HCT116 (cell line): Measurements from ENCODE around the gene APBB2. TPM values are rescaled to one million over a fixed set of nuclear protein-coding genes. Genes with fewer than 3 reads are reported as not detected.

Experiments used
- ATAC-seq: fragments of 200-7000 bp; cut with Tn5 transposase; 2 replicates; pipeline ENCODE4 v1.9.1; 2020; ENCODE audit warnings: mild to moderate bottlenecking, moderate library complexity
- BruUV-seq: library from RNA; stranded (reverse); fragments of 400-500 nt; replicated peaks from 2 replicates; lab custom pipeline; 2021; lab: Mats Ljungman, UMichigan
- CTCF ChIA-PET: fragments of 300-600 bp; sonication (Branson Sonifier 250); formaldehyde crosslinking; loops from one replicate; lab custom pipeline; 2021; ENCODE audit warnings: antibody characterized with exemption; lab: Charles Lee
- POLR2A ChIA-PET: fragments of 300-600, 350-600 bp; sonication (Branson Sonifier 250); formaldehyde crosslinking; loops from one replicate; lab custom pipeline; 2021; ENCODE audit warnings: antibody characterized with exemption; lab: Charles Lee
- RAD21 ChIA-PET, 2 experiments: fragments of 300-600 bp; sonication (Branson Sonifier 250); formaldehyde crosslinking; loops; one replicate each; lab custom pipeline; 2023; ENCODE audit warnings: low total read pairs in 2 of 2; ENCODE audit not compliant: uncharacterized antibody in 2 of 2, unreplicated experiment in 2 of 2, low non-redundant PET in 1 of 2; lab: Charles Lee
- DNase-seq: peaks from one replicate; pipeline ENCODE4 v3.0.0-alpha.2; 2010; ENCODE audit warnings: low read depth, low spot score
- H2AFZ ChIP-seq: fragments of 200-600 bp; shearing (Covaris generic), sonication (generic); 2 replicates; pipeline ENCODE4 v1.6.1; 2017; ENCODE audit warnings: low read depth, mixed run types, mixed read lengths, antibody characterized with exemption, low read length; ENCODE audit not compliant: poor library complexity, severe bottlenecking
- H3K27ac ChIP-seq: 2 replicates; pipeline ENCODE4 v1.5.1; 2012; ENCODE audit warnings: low read depth, low read length
- H3K27me3 ChIP-seq: fragments of 200-600 bp; sonication (generic); 2 replicates; pipeline ENCODE4 v1.6.1; 2016; ENCODE audit warnings: mixed run types, low read length, mixed read lengths; ENCODE audit not compliant: insufficient read depth
- H3K36me3 ChIP-seq, 2 experiments: fragments of 200-500 bp in 1 of 2; fragments of 200-600 bp in 1 of 2; sonication (Bioruptor generic) in 1 of 2; sonication (generic) in 1 of 2; 2 replicates each; pipeline versions ENCODE4 v1.5.1 to v1.6.1; 2014 to 2016; ENCODE audit warnings: low read length in 2 of 2, inconsistent platforms in 1 of 2, mixed read lengths in 1 of 2, mixed run types in 1 of 2; ENCODE audit not compliant: insufficient read depth in 2 of 2, control insufficient read depth in 1 of 2
- H3K4me1 ChIP-seq, 2 experiments: fragments of 200-600 bp in 1 of 2; sonication (generic) in 1 of 2; 2 replicates each; pipeline versions ENCODE4 v1.5.1 to v1.6.1; 2012 to 2017; ENCODE audit warnings: low read length in 2 of 2, inconsistent platforms in 1 of 2, mild to moderate bottlenecking in 1 of 2, mixed read lengths in 1 of 2, mixed run types in 1 of 2, moderate library complexity in 1 of 2; ENCODE audit not compliant: insufficient read depth in 2 of 2, control insufficient read depth in 1 of 2
- H3K4me2 ChIP-seq: fragments of 200-600 bp; sonication (generic); 2 replicates; pipeline ENCODE4 v1.6.1; 2017; ENCODE audit warnings: mixed run types, low read length, mixed read lengths
- H3K4me3 ChIP-seq, 2 experiments: fragments of 200-600 bp in 1 of 2; sonication (generic) in 1 of 2; replicated peaks in 1 of 2; 2 replicates each; pipeline ENCODE4 v1.5.1; 2011 to 2016; ENCODE audit warnings: low read length in 2 of 2, control low read depth in 1 of 2, low read depth in 1 of 2, mild to moderate bottlenecking in 1 of 2, mixed read lengths in 1 of 2, mixed run types in 1 of 2
- H3K79me2 ChIP-seq: fragments of 200-600 bp; sonication (generic); 2 replicates; pipeline ENCODE4 v1.6.1; 2017; ENCODE audit warnings: mild to moderate bottlenecking, mixed run types, low read length, moderate library complexity, mixed read lengths; ENCODE audit not compliant: insufficient read depth
- H3K9ac ChIP-seq: fragments of 200-600 bp; sonication (generic); 2 replicates; pipeline ENCODE4 v1.6.1; 2016; ENCODE audit warnings: low read length, mixed read lengths
- H3K9me2 ChIP-seq: fragments of 200-600 bp; sonication (generic), shearing (Covaris generic); 2 replicates; pipeline ENCODE4 v1.6.1; 2017; ENCODE audit warnings: mixed run types, mild to moderate bottlenecking, moderate library complexity; ENCODE audit not compliant: insufficient read depth
- H3K9me3 ChIP-seq, 2 experiments: fragments of 200-500 bp in 1 of 2; fragments of 200-600 bp in 1 of 2; sonication (Bioruptor generic) in 1 of 2; sonication (generic) in 1 of 2; 2 replicates each; pipeline ENCODE4 v1.6.1; 2014 to 2017; ENCODE audit warnings: low read length in 2 of 2, mixed read lengths in 2 of 2, inconsistent platforms in 1 of 2, low read depth in 1 of 2, mild to moderate bottlenecking in 1 of 2, mixed run types in 1 of 2, moderate library complexity in 1 of 2; ENCODE audit not compliant: control insufficient read depth in 1 of 2, insufficient read depth in 1 of 2
- H4K20me1 ChIP-seq: fragments of 200-600 bp; sonication (generic), shearing (Covaris generic); 2 replicates; pipeline ENCODE4 v1.6.1; 2017; ENCODE audit warnings: mixed run types, mild to moderate bottlenecking, moderate library complexity; ENCODE audit not compliant: insufficient read depth
- CEBPB ChIP-seq: IDR thresholded peaks from 2 replicates; pipeline ENCODE4 v1.6.1; 2012; ENCODE audit warnings: low read depth
- EZH2 ChIP-seq: fragments of 200-600 bp; sonication (generic); IDR thresholded peaks from 2 replicates; pipeline ENCODE4 v1.6.1; 2017; ENCODE audit warnings: antibody characterized with exemption, mixed run types
- EZH2phosphoT487 ChIP-seq: fragments of 200-600 bp; IDR thresholded peaks from 2 replicates; pipeline ENCODE4 v1.6.1; 2018; ENCODE audit warnings: antibody characterized with exemption, borderline replicate concordance
- FOSL1 ChIP-seq: IDR thresholded peaks from 2 replicates; pipeline ENCODE4 v1.6.1; 2012; ENCODE audit warnings: low read depth
- JUND ChIP-seq: IDR thresholded peaks from 2 replicates; pipeline ENCODE4 v1.6.1; 2012
- POLR2A ChIP-seq: IDR thresholded peaks from 2 replicates; pipeline ENCODE4 v1.7.0; 2011; ENCODE audit warnings: borderline replicate concordance; ENCODE audit not compliant: insufficient read depth, insufficient read length; ENCODE audit errors: extremely low read depth
- POLR2AphosphoS5 ChIP-seq: IDR thresholded peaks from 2 replicates; pipeline ENCODE4 v1.6.1; 2011; ENCODE audit warnings: mild to moderate bottlenecking, low read depth, low read length, moderate library complexity
- SP1 ChIP-seq: IDR thresholded peaks from 2 replicates; pipeline ENCODE4 v1.6.1; 2012; ENCODE audit warnings: low read depth
- SRF ChIP-seq: IDR thresholded peaks from 2 replicates; pipeline ENCODE4 v1.6.1; 2012; ENCODE audit warnings: low read depth
- TCF7L2 ChIP-seq: IDR thresholded peaks from 2 replicates; pipeline ENCODE4 v1.7.0; 2011; ENCODE audit warnings: borderline replicate concordance, inconsistent platforms; ENCODE audit not compliant: insufficient read depth, insufficient read length; ENCODE audit errors: extremely low read depth
- ZFX ChIP-seq: fragments of 450-650 bp; IDR thresholded peaks from 2 replicates; pipeline ENCODE4 v1.6.1; 2017
- intact Hi-C: fragments of 100-400 bp; cut with micrococcal nuclease; formaldehyde crosslinking; loops from 2 replicates; pipeline ENCODE4 v1.10.0; 2022
- total RNA-seq: library from RNA; stranded (reverse); gene quantifications from one replicate; pipeline ENCODE4 v1.2.1, GENCODE V29; 2021; ENCODE audit not compliant: unreplicated experiment
- TF ChIP-seq, protein P1 (sequence below): IDR thresholded peaks from 2 replicates; pipeline ENCODE4 v1.6.1; 2011; ENCODE audit warnings: mild to moderate bottlenecking, low read length, moderate library complexity; ENCODE audit not compliant: insufficient replicate concordance; ENCODE audit errors: extremely low read depth
- TF ChIP-seq, protein P2 (sequence below), 3 experiments: fragments of 200-600 bp in 1 of 3; sonication (generic) in 1 of 3; IDR thresholded peaks in 2 of 3; conservative IDR thresholded peaks in 1 of 3; 2 replicates each; pipeline ENCODE4 v1.5.1; 2012 to 2017; ENCODE audit warnings: low read depth in 2 of 3, low read length in 2 of 3, antibody characterized with exemption in 1 of 3, borderline replicate concordance in 1 of 3, control low read depth in 1 of 3, mild to moderate bottlenecking in 1 of 3, mixed read lengths in 1 of 3, mixed run types in 1 of 3, moderate library complexity in 1 of 3; ENCODE audit not compliant: insufficient read depth in 1 of 3

The APBB2 gene
- total RNA-seq, 1 experiment from 2014 or later = 72.5 TPM

DNA sequence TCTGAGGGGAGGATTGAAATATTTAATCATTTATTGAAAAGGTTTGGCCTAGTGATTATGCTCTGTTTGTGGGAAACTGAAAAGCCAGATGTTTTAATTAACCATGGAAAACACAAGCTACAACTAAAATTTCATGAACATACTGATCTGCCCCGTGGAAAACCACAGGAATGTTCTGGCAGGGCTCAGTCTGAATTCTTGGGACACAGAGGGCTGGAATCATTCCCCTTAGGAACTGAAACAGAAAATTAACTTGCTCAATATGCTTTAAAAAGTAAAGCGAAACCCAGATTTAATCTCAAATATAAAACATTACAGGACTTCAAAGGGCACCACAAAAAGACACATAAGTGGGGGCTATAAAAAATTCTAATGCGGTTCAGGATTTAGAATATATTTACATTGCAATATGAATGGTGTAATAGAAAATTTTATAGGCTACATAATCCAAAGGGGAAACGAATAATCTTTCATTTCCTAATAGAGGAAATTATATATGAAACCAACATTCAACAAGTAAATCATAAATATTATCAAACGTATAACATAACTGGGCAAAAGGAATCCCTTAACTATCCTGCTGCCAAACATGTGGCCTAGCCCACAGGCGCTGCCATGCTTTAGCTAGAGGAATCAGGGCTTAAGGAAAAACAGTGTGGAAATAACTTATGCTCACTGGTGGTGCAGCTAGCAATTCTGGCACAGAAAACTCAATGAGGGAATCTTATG lies 70.9 kb downstream of the APBB2 start:
- TF ChIP-seq EZH2 (no peak), FOSL1 (no peak), POLR2A (no peak), SRF (no peak), JUND (no peak), POLR2AphosphoS5 (no peak), CEBPB (no peak), TCF7L2 (no peak), EZH2phosphoT487 (no peak), SP1 (no peak; the same call in 1 of the 2 replicates), ZFX (no peak)
- TF ChIP-seq, protein P1, sequence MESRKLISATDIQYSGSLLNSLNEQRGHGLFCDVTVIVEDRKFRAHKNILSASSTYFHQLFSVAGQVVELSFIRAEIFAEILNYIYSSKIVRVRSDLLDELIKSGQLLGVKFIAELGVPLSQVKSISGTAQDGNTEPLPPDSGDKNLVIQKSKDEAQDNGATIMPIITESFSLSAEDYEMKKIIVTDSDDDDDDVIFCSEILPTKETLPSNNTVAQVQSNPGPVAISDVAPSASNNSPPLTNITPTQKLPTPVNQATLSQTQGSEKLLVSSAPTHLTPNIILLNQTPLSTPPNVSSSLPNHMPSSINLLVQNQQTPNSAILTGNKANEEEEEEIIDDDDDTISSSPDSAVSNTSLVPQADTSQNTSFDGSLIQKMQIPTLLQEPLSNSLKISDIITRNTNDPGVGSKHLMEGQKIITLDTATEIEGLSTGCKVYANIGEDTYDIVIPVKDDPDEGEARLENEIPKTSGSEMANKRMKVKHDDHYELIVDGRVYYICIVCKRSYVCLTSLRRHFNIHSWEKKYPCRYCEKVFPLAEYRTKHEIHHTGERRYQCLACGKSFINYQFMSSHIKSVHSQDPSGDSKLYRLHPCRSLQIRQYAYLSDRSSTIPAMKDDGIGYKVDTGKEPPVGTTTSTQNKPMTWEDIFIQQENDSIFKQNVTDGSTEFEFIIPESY = no peak
- TF ChIP-seq, protein P2, sequence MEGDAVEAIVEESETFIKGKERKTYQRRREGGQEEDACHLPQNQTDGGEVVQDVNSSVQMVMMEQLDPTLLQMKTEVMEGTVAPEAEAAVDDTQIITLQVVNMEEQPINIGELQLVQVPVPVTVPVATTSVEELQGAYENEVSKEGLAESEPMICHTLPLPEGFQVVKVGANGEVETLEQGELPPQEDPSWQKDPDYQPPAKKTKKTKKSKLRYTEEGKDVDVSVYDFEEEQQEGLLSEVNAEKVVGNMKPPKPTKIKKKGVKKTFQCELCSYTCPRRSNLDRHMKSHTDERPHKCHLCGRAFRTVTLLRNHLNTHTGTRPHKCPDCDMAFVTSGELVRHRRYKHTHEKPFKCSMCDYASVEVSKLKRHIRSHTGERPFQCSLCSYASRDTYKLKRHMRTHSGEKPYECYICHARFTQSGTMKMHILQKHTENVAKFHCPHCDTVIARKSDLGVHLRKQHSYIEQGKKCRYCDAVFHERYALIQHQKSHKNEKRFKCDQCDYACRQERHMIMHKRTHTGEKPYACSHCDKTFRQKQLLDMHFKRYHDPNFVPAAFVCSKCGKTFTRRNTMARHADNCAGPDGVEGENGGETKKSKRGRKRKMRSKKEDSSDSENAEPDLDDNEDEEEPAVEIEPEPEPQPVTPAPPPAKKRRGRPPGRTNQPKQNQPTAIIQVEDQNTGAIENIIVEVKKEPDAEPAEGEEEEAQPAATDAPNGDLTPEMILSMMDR (IDR thresholded peaks at IDR 0.05 in 2 of 3, conservative IDR thresholded peaks at IDR 0.05 in 1 of 3; ENCODE audit: borderline replicate concordance in 1 of 3, insufficient read depth in 1 of 3, low read depth in 2 of 3, low read length in 2 of 3) = no peak
- RAD21 ChIA-PET = no interaction called here
- no TSS peak for BruUV-seq
- no peaks in the 10 kb centered on the region for H4K20me1 ChIP-seq
- H3K4me1 ChIP-seq = peaks cover 68 to 70% of the 10 kb centered on the region in 2 experiments
- intact Hi-C loops = no loop called here
- H3K9me3 ChIP-seq = no peaks in the 10 kb centered on the region
- CTCF ChIA-PET = no interaction called here
- peak overlapping the region; percentile 87 for H3K27ac ChIP-seq
- H3K9ac ChIP-seq = peak overlapping the region; percentile 43
- H3K4me3 ChIP-seq = no peak overlapping the region; a peak in 1 of 4 replicates
- no peak for DNase-seq
- peaks cover 0 to 9% of the 10 kb centered on the region in 2 experiments; a peak in 1 of 4 replicates for H3K36me3 ChIP-seq
- peak overlapping the region; percentile 57 for H3K4me2 ChIP-seq
- H3K9me2 ChIP-seq = no peaks in the 10 kb centered on the region
- POLR2A ChIA-PET = interaction anchor here (1.1 to 1.4 kb wide), 2 partner anchors 17 to 18 kb away, joined by 3 to 5 read pairs; no protein-coding TSS in a partner anchor
- peak; percentile 39; the same call in 1 of the 2 replicates for ATAC-seq
- H2AFZ ChIP-seq = no peak overlapping the region
- no peaks in the 10 kb centered on the region for H3K27me3 ChIP-seq
- peaks cover 94% of the 10 kb centered on the region for H3K79me2 ChIP-seq
